ENCODE measurements around the gene ZBTB7C. TPM values are rescaled to one million over a fixed set of nuclear protein-coding genes. Genes with fewer than 3 reads are reported as not detected.

Gene ZBTB7C
- polyA plus RNA-seq, 1 of the 3 experiments (the other 2 are of a cell fraction), result 0.05 TPM

DNA sequence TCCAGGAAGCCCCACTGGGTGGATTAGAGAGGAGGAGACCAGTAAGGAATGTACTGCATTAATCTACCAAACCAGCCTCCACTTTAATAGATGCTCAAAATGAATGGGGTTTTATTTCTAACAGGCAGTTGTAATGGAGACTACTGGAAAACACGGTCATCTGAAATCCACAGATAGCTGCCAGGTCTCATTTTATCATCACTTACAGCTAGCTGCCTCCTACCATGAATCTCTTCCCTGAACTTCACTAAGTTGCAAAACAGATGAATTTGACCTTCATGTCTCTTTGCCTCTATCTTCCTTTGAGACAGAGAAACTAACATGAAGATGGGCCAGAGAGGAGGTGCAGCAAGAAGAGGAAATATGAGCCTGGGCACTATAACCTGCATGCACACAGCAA lies 21.9 kb downstream of the ZBTB7C start:
- H3K9me2 ChIP-seq, result no peaks in the 10 kb centered on the region
- peaks cover 0 to 6% of the 10 kb centered on the region in 2 experiments; a peak in 1 of 4 replicates for H3K4me1 ChIP-seq (ENCODE audit: control insufficient read depth in 1 of 2, insufficient read depth in 2 of 2, low read depth in 1 of 2, low read length in 1 of 2)
- no peak overlapping the region for H3K4me2 ChIP-seq
- no peaks in the 10 kb centered on the region for H3K36me3 ChIP-seq (replicated peaks in 1 of 2; ENCODE audit: control insufficient read depth in 1 of 2, insufficient read depth in 2 of 2, low read length in 1 of 2)
- no peak for DNase-seq
- H3K9me3 ChIP-seq, result no peaks in the 10 kb centered on the region
- TF ChIP-seq, protein P1, sequence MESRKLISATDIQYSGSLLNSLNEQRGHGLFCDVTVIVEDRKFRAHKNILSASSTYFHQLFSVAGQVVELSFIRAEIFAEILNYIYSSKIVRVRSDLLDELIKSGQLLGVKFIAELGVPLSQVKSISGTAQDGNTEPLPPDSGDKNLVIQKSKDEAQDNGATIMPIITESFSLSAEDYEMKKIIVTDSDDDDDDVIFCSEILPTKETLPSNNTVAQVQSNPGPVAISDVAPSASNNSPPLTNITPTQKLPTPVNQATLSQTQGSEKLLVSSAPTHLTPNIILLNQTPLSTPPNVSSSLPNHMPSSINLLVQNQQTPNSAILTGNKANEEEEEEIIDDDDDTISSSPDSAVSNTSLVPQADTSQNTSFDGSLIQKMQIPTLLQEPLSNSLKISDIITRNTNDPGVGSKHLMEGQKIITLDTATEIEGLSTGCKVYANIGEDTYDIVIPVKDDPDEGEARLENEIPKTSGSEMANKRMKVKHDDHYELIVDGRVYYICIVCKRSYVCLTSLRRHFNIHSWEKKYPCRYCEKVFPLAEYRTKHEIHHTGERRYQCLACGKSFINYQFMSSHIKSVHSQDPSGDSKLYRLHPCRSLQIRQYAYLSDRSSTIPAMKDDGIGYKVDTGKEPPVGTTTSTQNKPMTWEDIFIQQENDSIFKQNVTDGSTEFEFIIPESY (IDR thresholded peaks at IDR 0.05; ENCODE audit: borderline replicate concordance, low read depth), result no peak
- TF ChIP-seq FOXJ3 (CRISPR knock-in tag; IDR thresholded peaks at IDR 0.05), result no peak
- H4K20me1 ChIP-seq (ENCODE audit: insufficient read depth), result no peaks in the 10 kb centered on the region
- peaks cover 20% of the 10 kb centered on the region; the same call in 1 of the 2 replicates for H3K27me3 ChIP-seq (ENCODE audit: insufficient read depth)
- no peak overlapping the region for H3K9ac ChIP-seq
- POLR2A ChIA-PET, result no interaction called here
- H2AFZ ChIP-seq (ENCODE audit: low read depth), result no peak overlapping the region
- no peaks in the 10 kb centered on the region for H3F3A ChIP-seq (replicated peaks; ENCODE audit: insufficient read depth)
- no peak overlapping the region for H3K4me3 ChIP-seq (ENCODE audit: low read depth in 2 of 2, low read length in 1 of 2)
- no peak overlapping the region for H3K27ac ChIP-seq (ENCODE audit: low read depth in 2 of 2, low read length in 1 of 2)
- no peaks in the 10 kb centered on the region for H3K79me2 ChIP-seq (ENCODE audit: insufficient read depth)
- WGBS (ENCODE audit: low lambda C conversion rate), result 15% methylated on average over 1 of the region's 1 CpG
- CTCF ChIA-PET, result interaction anchor here (0.7 to 0.9 kb wide), 3 partner anchors 9 to 157 kb away, joined by 3 read pairs; no protein-coding TSS in a partner anchor

DNA sequence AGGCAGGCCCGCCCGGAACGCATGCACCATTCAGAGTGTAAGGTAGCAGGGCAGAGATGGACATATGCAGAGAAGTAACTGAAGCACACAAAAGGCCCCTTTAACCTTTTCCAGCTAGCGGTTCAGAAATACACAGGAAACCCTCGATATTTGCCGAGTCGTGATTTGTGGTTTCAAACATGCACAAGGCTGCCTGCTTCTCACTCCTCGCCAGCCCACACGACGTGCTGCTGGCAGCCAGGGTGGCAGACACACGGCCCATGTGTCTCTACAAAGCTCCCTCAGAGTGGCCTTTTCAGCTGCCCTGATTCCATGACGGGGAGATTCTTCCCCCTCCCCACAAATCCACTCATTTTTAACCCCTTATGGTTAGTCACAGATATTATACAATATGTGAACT lies 23.6 kb downstream of the ZBTB7C start:
- CTCF ChIA-PET, result interaction anchor here (1.2 kb wide), 1 partner anchor 10 kb away, joined by 3 read pairs; no protein-coding TSS in a partner anchor

More for the DNA sequence above, 23.6 kb downstream of the ZBTB7C start:
- Histone ChIP-seq H3K36me3 (replicated peaks in 1 of 2; ENCODE audit: control insufficient read depth in 1 of 2, insufficient read depth in 2 of 2, low read length in 1 of 2) (no peaks in the 10 kb centered on the region), H3K27me3 (ENCODE audit: insufficient read depth) (peaks cover 13% of the 10 kb centered on the region; the same call in 1 of the 2 replicates), H3K79me2 (ENCODE audit: insufficient read depth) (no peaks in the 10 kb centered on the region), H3F3A (replicated peaks; ENCODE audit: insufficient read depth) (no peaks in the 10 kb centered on the region), H2AFZ (ENCODE audit: low read depth) (no peak overlapping the region), H3K9ac (no peak overlapping the region), H3K9me3 (no peaks in the 10 kb centered on the region), H4K20me1 (ENCODE audit: insufficient read depth) (no peaks in the 10 kb centered on the region), H3K27ac (ENCODE audit: low read depth in 2 of 2, low read length in 1 of 2) (no peak overlapping the region), H3K4me1 (ENCODE audit: control insufficient read depth in 1 of 2, insufficient read depth in 2 of 2, low read depth in 1 of 2, low read length in 1 of 2) (peaks cover 0 to 2% of the 10 kb centered on the region in 2 experiments; a peak in 1 of 4 replicates), H3K4me3 (ENCODE audit: low read depth in 2 of 2, low read length in 1 of 2) (no peak overlapping the region), H3K9me2 (no peaks in the 10 kb centered on the region), H3K4me2 (no peak overlapping the region)
- POLR2A ChIA-PET, result no interaction called here
- DNase-seq, result no peak
- no peak for TF ChIP-seq JUND (IDR thresholded peaks at IDR 0.05)
- no peak for TF ChIP-seq NFIC (IDR thresholded peaks at IDR 0.05; ENCODE audit: borderline replicate concordance)
- no peak for TF ChIP-seq MEF2A (IDR thresholded peaks at IDR 0.05; ENCODE audit: borderline replicate concordance, low read depth)
- TF ChIP-seq, protein P2, sequence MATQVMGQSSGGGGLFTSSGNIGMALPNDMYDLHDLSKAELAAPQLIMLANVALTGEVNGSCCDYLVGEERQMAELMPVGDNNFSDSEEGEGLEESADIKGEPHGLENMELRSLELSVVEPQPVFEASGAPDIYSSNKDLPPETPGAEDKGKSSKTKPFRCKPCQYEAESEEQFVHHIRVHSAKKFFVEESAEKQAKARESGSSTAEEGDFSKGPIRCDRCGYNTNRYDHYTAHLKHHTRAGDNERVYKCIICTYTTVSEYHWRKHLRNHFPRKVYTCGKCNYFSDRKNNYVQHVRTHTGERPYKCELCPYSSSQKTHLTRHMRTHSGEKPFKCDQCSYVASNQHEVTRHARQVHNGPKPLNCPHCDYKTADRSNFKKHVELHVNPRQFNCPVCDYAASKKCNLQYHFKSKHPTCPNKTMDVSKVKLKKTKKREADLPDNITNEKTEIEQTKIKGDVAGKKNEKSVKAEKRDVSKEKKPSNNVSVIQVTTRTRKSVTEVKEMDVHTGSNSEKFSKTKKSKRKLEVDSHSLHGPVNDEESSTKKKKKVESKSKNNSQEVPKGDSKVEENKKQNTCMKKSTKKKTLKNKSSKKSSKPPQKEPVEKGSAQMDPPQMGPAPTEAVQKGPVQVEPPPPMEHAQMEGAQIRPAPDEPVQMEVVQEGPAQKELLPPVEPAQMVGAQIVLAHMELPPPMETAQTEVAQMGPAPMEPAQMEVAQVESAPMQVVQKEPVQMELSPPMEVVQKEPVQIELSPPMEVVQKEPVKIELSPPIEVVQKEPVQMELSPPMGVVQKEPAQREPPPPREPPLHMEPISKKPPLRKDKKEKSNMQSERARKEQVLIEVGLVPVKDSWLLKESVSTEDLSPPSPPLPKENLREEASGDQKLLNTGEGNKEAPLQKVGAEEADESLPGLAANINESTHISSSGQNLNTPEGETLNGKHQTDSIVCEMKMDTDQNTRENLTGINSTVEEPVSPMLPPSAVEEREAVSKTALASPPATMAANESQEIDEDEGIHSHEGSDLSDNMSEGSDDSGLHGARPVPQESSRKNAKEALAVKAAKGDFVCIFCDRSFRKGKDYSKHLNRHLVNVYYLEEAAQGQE (IDR thresholded peaks at IDR 0.05; ENCODE audit: low read depth, low read length), result no peak
- TF ChIP-seq, protein P3, sequence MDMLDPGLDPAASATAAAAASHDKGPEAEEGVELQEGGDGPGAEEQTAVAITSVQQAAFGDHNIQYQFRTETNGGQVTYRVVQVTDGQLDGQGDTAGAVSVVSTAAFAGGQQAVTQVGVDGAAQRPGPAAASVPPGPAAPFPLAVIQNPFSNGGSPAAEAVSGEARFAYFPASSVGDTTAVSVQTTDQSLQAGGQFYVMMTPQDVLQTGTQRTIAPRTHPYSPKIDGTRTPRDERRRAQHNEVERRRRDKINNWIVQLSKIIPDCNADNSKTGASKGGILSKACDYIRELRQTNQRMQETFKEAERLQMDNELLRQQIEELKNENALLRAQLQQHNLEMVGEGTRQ (IDR thresholded peaks at IDR 0.05; ENCODE audit: borderline replicate concordance, low read depth, low read length), result no peak
- no peak for TF ChIP-seq RCOR1 (IDR thresholded peaks at IDR 0.05; ENCODE audit: low read length)
- no peak for TF ChIP-seq MXI1 (IDR thresholded peaks at IDR 0.05; ENCODE audit: low read depth, low read length)
- no peak for TF ChIP-seq EZH2phosphoT487 (IDR thresholded peaks at IDR 0.05; ENCODE audit: borderline replicate concordance, low read depth)
- TF ChIP-seq, protein P4, sequence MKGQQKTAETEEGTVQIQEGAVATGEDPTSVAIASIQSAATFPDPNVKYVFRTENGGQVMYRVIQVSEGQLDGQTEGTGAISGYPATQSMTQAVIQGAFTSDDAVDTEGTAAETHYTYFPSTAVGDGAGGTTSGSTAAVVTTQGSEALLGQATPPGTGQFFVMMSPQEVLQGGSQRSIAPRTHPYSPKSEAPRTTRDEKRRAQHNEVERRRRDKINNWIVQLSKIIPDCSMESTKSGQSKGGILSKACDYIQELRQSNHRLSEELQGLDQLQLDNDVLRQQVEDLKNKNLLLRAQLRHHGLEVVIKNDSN (IDR thresholded peaks at IDR 0.05; ENCODE audit: borderline replicate concordance, low read depth), result no peak
- WGBS (ENCODE audit: low lambda C conversion rate), result 66% methylated on average over 12 of the region's 12 CpGs

Data from SK-N-SH (cell line).